Stimulated activated CD8-positive, alpha-beta memory T cell treated with anti-CD3 and anti-CD28 coated beads, Interleukin-15, amount 100 ng/mL, for 4 hours (primary cell): Measurements from ENCODE around the gene PPARD.
"Not testable (repeated sequence)": the region's sequence is repeated elsewhere in the genome, so short reads cannot be mapped to it uniquely, and the experiment has no call there.

Experiments used
- DNase-seq, 2 donors: peaks; one replicate each; pipeline ENCODE4 v3.0.0-alpha.2; 2020; ENCODE audit warnings: low read depth in 2 of 2

PPARD gene

DNA sequence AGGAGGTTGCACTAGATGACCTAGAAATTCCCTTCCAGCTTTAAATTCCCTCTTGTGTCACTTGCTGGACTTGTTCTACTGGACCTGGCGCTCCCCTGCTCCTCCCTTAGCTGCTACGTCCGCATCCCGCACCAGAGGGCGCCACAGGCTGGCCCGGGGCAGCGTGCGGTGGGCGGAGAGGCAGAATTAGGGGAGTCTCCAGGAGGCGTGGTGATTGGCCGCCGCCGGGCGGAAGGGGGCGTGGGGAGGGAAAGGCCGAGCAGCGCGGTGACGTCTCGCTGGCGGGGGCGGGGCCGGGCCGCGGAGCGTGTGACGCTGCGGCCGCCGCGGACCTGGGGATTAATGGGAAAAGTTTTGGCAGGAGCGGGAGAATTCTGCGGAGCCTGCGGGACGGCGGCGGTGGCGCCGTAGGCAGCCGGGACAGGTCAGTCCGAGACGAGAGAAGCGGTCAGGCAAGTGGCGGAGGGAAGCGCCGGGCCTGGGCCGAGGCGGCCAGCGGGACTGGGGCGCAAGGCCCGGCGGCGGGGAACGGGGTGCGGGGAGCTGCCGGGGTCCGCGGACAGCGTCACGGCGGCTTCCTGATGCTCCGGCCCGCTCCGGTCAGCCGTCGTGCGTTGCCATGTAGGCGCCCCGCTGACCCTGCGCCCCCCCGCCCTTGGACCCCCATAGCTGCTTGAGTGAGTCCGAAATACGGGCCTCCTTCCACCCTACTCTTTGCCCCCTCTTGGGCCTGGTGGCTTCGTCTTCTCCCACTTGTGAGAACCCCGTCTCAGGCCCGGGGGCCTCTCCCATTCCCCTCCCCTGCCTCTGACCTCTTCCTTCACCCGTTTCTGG is at the start of gene PPARD:
Gene PPARD, plus strand, starts transcription at position 301 of the 834 bp plus-strand sequence. CDS start 68,530 bp downstream, outside the sequence.
- DNase-seq, result peak; percentile 94 to 95

- no peak for DNase-seq
Measured at GRCh38 chr6:35293681-35294080, 48.7 kb upstream of the PPARD start.

DNA sequence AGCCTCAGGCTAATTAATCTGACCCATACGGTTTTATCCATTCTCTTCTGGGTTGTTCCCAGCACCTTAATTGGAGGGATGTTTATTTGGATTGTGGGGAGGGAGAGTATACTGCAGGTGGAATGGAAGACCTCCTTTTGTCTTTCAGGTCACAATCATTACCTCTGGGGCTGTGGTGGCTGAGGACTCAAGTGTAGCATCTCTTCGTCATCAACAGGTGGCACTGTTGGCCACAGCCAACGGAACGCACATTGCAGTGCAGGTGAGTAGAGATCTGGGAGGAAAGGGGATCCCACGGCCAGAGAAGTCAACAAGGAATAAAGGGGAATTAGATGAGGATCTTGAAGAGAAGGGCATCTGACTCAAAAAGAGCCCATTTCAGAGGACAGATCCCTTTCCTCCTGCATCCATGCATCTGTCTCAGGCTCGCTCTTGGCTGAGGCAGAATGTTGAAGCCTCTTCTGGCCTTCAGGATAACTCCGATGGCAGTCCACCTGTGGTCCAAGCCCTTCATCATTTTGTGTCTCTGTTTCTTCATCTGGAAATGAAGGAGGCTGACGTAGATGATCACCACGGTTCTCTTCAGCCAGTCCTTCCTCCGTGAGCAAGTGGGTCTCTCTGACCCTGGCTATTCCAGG is 47.9 kb upstream of the PPARD start:
- DNase-seq, result no peak

GRCh38 chr6:35295036-35295435 is 47.3 kb upstream of the PPARD start:
- DNase-seq, result no peak

GRCh38 chr6:35295521-35296315 is 46.6 kb upstream of the PPARD start:
- no peak for DNase-seq

DNA sequence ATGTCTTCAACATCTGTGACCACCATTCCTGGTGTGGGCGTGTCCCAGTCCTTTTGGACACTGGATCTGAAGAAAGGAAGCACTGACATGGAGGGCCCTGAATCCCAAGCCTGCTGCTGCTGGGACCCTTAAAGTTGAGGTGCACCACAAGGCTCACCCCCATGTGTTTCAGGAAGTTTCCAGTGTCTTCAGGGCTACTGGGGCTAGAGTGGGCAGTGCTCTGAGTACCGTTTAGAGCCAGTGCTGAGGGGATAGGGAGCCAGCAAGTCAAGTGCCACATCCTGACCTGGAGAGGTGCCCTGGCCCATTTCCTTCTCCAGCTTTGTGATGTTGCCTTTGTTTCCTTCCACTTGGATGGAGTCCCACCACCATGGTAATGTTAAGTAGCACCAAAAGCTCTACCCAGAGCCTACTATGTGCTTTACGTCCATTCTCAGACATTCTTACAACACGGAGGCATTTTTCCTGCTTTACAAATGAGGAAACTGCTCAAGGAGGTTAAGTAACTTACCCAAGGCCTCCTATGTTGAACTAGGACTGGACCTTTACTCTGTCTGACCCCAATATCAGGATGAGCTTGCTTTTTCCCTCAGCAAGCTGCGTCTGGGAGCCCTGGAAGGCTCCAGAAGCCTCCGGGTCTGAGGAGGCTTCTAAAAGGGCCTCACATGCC is 45.3 kb upstream of the PPARD start:
- DNase-seq, result no peak

DNA sequence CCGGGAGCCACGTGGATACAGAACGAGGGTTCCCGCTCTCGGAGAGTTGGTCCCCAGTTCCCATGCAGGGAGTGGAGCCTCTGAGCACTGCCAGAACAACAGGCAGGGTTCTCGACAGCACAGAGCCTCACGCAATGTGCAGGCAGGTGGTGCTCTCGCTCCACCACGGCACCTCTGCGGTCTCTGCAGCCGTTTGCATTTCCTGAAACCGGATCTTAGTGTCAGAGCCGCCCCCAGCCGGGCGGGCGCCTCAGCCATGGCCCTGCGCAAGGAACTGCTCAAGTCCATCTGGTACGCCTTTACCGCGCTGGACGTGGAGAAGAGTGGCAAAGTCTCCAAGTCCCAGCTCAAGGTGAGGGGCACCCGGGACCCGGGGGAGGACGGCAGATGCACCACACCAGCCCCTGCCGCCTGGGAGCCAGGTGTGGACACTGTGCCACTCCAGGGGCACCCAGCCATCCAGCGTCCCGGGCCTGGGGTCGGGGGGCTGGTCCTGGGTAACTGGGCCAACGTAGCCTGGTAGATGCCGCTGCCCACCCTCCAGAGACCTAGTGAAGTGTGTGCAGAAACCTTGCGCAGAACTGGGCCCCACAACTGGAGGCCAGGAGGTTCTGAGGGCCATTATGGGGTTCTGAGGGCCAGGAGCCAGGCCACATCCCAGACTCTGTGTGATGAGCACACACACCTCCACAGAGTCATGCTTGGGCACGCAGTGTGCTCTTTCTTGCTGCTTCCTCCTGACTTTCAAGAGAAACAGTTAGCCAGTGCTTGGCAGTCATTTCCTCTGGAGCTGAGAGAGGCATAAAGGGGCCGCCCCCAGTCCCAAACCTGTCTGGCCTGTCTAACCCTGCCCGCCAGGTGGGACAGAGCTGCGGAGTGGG is 44.5 kb upstream of the PPARD start, which contains the start of gene DEF6:
Gene DEF6, plus strand, starts transcription at position 218 of the 881 bp plus-strand sequence. Its CDS starts 39 bp downstream, at position 257.
- peak; percentile 79 to 80 for DNase-seq

- DNase-seq, result no peak
Measured at GRCh38 chr6:35298625-35299140, 43.7 kb upstream of the PPARD start.

DNA sequence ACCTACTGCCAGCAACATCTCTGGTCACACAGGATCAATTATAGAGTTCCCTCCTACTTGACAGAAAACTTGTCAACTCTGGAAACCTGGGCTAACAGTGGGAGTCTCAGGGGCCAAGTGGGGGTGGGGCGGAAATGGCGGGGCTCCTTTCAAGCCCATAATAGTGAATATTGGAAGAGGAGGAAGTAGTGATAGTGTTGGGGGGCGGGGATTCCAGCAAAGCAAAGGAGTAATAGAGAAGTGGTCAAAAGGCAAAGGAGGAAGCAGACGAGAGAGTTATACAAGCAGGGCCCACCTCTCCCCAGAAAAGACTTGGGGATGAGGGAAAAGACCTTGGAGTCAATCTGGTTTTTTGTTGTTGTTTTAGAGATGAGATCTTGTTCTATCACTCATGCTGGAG is 42.7 kb upstream of the PPARD start:
- DNase-seq, result no peak

GRCh38 chr6:35300848-35301247 is 41.5 kb upstream of the PPARD start:
- DNase-seq, result no peak

GRCh38 chr6:35302604-35303241 is 39.6 kb upstream of the PPARD start:
- DNase-seq, result peak; percentile 71 to 85

- DNase-seq, result no peak
Measured at GRCh38 chr6:35304299-35304698, 38.1 kb upstream of the PPARD start.

DNA sequence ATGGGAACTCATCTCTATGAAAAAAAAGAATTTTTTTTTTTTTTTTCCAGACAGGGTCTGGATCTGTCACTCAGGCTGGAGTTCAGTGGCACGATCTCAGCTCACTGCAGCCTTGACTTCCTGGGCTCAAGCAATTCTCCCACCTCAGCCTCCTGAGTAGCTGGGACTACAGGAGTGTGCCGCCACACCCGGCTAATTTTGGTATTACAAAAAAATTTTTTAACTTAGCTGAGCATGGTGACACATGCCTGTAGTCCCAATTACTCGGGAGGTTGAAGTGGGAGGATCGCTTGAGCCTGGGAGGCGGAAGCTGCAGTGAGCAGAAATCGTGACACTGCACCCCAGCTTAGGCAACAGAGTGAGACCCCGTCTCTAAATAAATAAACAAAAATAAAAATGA is 37.2 kb upstream of the PPARD start:
- no peak for DNase-seq

DNA sequence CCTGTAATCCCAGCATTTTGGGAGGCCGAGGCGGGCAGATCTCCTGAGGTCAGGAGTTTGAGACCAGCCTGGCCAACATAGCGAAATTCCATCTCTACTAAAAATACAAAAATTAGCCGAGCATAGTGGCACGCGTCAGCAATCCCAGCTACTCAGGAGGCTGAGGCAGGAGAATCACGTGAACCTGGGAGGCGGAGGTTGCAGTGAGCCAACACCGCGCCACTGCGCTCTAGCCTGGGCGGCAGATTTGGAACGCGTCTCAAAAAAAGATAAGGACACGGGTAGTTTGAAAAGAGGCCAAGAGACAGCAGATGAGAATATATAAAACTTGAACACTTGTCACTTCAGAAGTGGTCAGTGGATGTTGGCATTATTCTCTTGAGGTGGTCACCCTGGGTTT is 35.2 kb upstream of the PPARD start:
- not testable (repeated sequence) for DNase-seq

GRCh38 chr6:35308543-35308942 is 33.8 kb upstream of the PPARD start:
- DNase-seq, result not testable (repeated sequence)

- no peak for DNase-seq
Measured at GRCh38 chr6:35309611-35310264, 32.6 kb upstream of the PPARD start.

DNA sequence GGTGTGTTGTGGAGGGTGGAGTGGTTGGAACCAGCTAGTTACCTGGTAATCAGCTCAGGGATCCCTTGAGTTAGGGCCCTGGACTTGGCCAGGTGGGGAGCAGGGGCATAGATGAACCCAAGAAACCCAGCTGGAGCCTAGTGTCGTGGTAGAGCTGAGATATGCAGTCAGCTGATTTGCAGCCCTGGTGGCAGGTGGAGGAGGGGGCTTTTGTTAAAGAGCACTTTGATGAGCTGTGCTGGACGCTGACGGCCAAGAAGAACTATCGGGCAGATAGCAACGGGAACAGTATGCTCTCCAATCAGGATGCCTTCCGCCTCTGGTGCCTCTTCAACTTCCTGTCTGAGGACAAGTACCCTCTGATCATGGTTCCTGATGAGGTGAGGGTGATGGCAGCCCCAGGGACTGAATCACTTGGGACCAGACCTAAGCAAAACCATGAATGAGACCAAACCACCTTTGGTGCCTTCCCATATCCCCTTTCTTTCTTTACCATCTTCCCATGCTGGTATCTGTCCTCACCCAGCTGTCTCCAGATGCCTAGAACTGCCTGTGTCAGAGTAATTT is 32.0 kb upstream of the PPARD start:
- no peak for DNase-seq

- no peak for DNase-seq
Measured at GRCh38 chr6:35311390-35312075, 30.8 kb upstream of the PPARD start.
